ENCODE results near the gene SLC4A5. TPM values are rescaled to one million over a fixed set of nuclear protein-coding genes. Genes with fewer than 3 reads are reported as not detected.
"Not testable (repeated sequence)": the region's sequence is repeated elsewhere in the genome, so short reads cannot be mapped to it uniquely, and the experiment has no call there.

The SLC4A5 gene
- total RNA-seq, 1 donor from 2014 or later: 2.2 TPM

DNA sequence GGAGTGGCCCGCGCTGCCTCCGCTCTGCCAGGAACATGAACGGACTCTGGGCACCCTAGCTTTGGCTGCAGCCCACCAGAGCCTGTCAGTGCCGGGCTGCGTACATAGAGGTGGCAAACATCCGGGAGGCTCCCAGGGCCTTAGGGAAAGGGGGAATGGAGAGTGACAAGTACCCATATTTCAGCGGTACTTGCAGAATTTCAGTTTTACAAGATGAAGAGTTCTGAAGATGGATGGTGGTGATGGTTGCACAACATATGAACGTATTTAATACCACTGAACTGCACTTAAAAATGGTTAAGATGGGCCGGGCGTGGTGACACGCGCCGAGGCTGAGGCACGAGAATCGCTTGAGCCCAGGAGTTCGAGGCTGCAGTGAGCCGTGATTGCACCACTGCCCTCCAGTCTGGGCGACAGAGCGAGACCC, 143.9 kb downstream of the SLC4A5 start:
- DNase-seq: no peak

DNA sequence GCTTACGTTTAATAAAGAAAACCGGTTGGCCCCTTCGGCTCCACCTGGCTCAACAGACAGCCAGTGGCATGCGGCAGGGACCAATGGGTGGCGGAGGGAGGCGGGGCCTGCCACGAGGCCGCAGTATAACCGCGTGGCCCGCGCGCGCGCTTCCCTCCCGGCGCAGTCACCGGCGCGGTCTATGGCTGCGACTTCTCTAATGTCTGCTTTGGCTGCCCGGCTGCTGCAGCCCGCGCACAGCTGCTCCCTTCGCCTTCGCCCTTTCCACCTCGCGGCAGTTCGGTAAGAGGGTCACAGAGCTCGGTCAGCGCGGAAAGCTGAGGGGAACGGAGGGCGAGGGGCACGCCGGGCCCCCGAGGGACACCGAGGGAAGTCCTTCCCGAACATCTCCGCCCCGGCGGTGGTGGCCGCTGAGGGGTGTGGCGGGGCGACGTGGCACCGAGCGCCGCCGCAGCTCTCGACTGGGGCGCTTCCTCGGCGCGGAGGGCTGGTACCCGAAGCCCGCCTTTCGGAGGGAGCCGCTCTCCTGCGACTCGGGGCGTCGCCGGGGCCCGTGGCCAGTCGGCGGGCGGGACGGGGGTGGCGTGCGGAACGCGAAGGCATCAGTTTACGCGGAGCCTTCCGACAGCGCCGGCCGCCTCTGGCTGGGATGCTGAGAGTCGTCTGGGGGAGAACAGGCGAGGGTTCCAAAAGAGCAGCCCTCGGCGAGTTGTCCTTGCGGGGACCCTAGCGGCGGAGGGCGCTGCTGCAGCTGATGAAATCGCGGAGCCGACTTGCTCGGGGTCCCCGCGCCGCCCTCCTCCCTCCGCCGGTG, 144.5 kb downstream of the SLC4A5 start, which contains the start of gene MTHFD2:
MTHFD2 (plus strand) TSS at position 155 of the 814 bp plus-strand sequence; CDS start at position 182, 27 bp downstream.
- DNase-seq: peak; percentile 84

DNA sequence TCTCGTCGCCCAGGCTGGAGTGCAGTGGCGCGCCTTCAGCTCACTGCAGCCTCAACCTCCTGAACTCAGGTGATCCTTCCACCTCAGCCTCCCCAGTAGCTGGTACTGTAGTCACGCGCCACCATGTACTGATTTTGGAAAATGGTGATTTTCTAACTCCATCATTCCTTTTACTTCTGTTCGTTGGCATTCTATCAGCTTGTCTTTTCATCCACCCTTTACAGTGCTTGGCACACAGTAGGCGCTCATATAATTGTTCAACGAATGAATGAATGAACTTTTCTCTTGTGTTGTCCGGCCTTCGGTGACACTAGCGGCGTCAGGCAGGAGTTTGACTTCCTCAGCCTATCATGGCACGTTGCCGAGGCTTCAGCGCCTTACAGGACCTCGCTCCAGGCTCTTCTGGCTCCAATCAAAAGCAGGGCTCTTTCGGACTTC, 145.2 kb downstream of the SLC4A5 start:
- DNase-seq: no peak

DNA sequence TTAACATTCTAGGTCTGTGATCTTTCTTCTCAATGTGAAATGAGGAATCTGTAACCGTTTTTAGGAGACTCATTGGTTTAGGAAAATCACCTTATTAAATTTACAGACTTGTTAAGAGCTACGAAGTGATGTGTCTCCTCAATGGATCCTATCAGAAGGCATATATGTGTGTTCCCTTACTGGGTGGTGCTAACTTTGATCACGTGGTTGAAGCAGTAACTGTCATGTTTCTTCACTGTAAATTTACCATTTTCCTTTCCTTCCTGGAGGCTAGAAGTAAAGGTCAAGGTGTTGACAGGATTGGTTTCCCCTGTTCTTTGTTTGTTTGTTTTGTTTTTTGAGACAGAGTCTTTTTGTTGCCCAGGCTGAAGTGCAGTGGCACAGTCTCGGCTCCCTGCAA, 146.2 kb downstream of the SLC4A5 start:
- DNase-seq: no peak

DNA sequence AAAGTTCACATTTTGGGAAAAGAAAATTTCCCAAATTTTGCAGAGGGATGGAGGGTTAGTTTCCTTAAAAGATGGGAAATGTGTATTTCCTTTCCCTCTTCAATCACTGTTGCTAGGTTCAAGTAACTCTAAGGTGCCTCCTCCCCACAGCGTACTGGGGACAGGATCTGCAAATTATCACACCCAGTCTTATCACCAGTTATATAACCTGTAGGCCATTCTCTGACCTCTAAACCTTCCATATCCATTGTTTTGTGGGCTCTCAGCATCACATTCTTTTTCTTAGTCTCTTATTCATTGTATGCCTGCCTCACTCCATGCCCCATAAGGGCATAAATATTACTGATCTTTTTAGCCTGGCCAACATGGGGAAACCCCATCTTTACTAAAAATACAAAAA, 148.4 kb downstream of the SLC4A5 start:
- no peak for DNase-seq

DNA sequence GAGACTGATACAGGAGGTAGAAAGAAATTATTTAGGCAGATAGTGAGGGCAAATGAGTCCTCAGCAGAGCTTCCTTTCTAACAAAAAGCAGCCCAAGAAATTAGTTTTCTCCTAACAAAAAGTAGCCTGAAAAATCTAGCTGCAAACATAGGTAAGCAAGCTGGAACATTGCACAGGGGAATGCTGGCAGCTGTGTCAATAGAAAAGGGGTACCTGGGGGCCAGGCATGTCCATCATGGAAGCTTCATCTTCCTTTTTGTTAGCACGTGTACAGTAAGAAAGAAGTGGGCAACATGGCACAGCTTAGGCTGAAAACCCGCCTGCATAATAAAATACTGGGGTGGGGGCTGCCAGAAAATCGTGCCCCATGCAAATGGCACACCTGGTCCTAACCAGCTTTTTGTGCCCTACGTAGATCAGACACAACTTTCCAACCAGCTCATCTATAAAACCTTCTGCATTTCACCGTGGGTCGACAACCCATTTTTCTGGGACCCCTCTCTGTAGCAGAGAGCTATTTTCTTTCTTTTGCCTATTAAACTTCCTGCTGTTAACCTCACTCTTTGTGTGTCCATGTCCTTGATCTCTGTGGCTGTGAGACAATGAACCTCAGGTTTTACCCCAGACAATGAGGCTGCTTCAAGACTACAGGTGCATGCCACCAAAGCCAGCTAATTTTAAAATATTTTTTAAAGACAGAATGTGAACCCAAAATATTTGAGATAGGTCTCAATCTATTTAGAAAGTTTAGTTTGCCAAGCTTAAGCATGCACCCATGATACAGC, 151.4 kb downstream of the SLC4A5 start:
- no peak for DNase-seq

DNA sequence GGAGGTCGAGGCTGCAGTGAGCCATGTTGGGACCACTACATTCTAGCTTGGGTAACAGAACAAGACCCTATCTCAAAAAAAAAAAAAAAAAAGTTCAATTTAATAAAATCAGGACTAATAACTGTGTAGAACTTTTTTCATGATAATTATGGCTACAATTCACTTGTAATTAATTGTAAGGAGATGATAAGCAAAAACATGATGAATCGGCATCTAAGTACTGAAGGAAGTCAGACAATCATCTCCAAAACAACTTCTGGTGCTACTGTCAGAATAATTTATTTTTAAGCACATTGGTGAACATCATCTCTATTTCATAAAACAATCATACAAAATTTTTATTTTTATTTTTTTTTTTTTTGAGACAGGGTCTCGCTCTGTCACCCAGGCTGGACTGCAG, 154.5 kb downstream of the SLC4A5 start:
- DNase-seq: no peak

DNA sequence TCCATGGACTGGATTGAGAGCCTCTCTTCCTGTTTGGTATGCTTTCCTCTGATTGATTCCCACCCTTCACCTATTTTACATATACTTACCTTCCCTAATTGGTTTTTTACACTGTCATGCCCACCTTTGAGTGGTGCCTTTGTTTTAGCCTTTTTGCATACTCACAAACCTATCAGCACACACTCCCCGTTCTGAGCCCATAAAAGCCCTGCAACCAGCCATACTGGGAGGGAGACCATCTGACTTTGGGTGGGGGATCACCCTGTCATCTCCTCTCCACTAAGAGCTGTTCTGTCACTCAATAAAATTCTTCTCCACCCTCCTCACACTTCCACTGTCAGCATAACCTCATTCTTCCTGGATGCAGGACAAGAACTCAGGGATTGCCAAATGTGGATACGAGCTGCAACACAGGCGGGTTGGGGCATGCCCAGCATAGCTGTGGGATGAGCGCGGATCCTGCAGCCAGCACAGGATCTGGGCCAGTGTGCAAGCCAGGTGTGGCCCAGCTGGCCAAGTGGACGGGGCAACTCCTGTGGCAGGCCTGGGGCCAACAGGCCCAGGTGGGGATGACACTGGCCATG, 155.1 kb downstream of the SLC4A5 start:
- DNase-seq: no peak

DNA sequence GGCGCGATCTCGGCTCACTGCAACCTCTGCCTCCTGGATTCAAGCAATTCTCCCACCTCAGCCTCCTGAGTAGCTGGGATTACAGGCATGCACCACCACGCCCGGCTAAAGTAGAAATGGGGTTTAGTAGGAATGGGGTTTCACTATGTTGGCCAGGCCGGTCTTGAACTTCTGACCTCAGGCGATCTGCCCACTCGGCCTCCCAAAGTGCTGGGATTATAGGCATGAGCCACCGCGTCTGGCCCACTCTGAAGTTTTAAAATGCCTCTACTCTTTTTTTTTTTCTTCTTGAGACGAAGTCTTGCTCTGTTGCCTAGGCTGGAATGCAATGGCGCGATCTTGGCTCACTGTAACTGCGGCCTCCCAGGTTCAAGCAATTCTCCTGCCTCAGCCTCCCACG, 156.5 kb downstream of the SLC4A5 start:
- DNase-seq: not testable (repeated sequence)

DNA sequence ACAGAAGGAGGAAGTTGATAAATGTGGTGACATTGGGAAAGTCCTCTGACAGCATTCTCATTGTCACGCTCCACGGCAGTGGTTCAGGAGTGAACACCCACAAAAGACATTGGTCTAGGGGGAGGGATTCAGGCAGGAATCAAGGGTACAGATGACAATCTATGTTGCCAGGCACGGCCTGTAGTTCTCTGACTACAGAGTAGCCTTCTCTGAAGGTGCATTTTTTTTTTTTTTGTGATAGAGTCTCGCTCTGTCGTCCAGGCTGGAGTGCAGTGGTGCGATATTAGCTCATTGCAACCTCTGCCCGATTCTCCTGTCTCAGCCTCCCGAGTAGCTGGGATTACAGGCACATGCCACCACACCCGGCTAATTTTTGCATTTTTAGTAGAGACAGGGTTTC, 157.2 kb downstream of the SLC4A5 start:
- no peak for DNase-seq

DNA sequence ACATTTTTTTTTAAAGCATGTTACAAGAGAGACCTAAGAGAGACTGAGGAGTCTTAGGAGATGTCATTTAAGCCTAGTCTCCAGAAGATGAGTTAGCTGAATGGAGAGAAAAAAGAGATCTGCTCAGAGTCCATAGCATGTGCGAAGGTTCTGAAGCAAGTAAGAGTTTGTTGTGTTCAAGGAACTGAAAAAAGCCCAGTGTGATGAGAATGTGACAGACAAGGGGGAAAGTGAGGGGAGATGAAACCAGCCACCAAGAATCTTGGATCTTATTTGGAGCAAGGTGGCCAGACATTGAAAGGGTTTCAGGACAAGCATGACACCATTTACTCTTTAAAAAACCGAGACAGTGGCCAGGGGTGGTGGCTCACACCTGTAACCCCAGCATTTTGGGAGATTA, 159.3 kb downstream of the SLC4A5 start:
- DNase-seq: no peak

DNA sequence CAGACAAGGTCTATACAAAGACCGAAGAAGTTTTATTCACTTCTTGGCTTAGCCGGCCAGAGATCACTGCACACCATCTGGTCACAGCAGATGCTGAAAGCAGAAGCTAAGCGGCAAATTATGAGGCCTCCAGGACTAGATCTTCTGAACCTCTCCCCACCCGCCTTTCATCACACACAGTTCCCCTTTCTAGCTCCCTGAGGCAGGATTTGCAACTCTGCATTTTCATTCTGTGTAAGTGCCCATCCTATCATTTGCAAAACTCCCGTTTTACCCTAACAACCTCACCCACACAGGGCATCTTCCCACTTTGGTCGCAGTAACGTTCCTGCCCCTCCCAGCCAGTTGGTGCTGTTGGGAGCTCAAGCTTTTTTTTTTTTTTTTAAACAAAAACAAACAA, 161.5 kb downstream of the SLC4A5 start:
- no peak for DNase-seq

DNA sequence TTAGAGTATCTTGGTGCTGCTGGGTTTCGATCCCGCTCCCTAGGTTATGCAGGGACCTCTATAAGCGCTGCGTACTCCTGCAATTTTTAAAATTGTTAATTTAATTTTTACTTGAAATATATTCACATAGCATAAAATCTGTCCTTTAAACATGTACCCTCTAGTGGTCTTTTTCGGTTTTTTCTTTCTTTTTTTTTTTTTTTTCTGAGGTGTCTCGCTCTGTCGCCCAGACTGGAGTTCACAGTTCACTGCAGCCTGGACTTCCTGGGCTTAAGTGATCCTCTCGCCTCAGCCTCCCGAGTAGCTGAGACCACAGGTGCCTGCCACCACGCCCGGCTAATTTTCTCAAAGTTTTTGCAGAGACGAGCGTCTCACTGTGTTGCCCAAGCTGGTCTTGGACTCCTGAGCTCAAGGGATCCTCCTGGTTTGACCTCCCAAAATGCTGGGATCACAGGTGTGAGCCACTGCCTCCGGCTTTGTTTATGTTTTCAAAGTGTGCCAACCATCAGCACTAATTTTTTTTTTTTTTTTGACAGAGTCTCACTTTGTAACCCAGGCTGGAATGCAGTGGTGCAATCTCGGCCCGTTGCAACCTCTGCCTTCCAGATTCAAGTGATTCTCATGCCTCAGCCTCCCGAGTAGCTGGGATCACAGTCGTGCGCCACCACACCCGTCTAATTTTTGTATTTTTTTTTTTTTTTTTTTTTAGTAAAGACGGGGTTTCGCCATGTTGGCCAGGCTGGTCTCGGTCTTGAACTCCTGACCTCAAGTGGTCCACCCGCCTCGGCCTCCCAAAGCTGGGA, 164.0 kb downstream of the SLC4A5 start:
- no peak for DNase-seq

DNA sequence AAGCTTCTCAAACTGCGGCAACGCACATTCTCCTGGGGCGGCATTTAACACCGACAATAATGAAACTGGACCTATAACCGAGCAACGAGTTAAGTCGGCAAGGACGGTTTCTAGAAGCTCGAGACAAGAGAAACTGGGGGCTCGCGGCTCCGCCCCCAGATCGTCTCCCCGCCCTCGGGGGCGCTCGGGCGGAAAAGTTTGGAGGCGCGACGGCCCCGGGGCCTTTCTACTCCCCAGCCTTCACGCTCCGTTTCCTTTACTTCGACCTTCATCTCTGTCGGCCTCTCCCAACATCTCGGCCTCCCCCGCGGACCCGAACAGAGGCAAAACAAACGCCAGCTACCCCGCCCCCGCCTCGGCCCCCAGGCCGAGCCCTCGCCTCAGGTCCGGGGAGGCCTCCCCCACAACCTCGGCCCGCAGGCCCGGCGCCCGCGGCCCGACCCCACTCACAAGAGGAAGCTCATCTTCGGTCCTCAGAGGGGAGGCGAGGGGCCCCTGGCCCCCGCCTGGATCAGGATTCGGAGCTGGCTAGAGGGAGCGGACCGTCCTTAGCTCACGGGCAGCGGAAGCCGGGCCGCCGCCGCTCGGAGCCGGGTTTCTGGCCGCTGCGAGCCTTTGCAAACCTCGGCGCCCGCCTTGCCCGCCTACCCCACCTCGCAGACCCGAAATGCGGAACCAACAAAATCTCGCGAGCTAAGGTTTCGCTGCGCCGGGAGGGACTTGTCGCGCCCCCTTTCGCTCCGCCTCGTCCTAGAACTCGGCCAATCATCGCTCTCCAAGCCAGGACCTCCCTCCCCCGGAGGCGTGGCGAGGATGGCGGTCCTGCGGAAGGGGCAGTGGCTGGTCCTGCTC, 164.8 kb downstream of the SLC4A5 start, which contains the start of gene MOB1A:
MOB1A (minus strand) TSS at position 669 of the 852 bp plus-strand sequence; CDS start at position 464, 205 bp downstream.
- DNase-seq: peak; percentile 98

DNA sequence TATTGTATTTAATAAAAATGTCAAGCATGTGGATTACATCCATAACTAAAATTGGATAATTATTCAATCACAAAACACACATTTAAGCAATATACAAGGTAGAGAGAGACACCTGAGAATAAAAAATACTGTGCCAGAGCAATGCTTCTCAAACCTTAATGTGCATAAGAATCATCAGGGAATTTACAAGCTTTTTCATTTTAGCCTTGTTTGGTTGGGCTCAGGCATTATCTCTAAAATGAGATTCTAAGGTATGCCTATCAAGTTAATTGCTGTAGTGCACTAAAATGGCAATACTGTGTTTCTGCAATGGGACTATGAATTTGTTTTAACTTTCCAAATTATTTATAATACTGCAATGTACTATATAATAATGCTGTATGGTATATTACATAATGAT, 165.5 kb downstream of the SLC4A5 start:
- no peak for DNase-seq

DNA sequence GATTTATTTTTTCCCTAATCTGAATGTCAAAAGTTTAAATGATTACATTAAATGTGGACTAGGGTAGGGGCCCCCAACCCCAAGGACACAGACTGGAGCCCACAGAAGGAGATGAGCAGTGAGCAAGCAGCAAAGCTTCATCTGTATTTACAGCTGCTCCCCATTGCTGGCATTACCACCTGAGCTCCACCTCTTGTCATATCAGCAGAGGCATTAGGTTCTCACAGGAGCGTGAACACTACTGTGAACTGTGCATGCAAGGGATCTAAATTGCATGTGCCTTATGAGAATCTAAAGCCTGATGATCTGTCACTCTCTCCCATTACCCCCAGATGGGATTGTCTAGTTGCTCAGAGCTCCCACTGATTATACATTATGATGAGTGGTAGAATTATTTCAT, 168.3 kb downstream of the SLC4A5 start:
- DNase-seq: no peak

DNA sequence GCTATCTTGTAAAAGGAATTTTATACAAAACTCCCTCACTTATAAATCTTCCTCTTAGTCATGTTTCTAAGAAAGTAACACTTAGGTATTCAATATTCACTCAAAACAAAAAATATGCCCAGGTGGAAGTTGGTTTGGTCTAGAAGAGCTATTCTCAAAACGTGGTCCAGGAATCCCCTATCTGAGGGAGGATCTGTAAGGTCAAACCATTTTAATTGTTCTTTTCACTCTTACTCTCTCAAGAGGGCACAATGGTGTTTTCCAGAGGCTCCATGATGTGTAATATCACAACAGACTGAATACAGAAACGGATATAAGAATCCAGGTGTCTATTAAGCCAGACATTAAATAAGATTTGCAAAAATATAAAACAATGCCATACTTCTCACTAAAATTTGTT, 174.5 kb downstream of the SLC4A5 start:
- DNase-seq: no peak
